GM21447 (cell line): ENCODE results near the gene PDK2.

Experiments
- ATAC-seq: cut with Tn5 transposase; IDR thresholded peaks from one replicate; pipeline ENCODE4 v1.9.1; 2021; ENCODE audit not compliant: unreplicated experiment

The PDK2 gene

GRCh38 chr17:50078430-50078829 is 16.7 kb upstream of the PDK2 start:
- ATAC-seq, result no peak

GRCh38 chr17:50079334-50080095 is 15.6 kb upstream of the PDK2 start:
- ATAC-seq, result no peak

- no peak for ATAC-seq
These were observed 15.1 kb upstream of the PDK2 start for GRCh38 chr17:50080096-50080480.

- no peak for ATAC-seq
These were observed 14.3 kb upstream of the PDK2 start for GRCh38 chr17:50080827-50081226.

- ATAC-seq, result no peak
These were observed 13.4 kb upstream of the PDK2 start for GRCh38 chr17:50081757-50082156.

GRCh38 chr17:50087246-50087911 is 7.8 kb upstream of the PDK2 start:
- ATAC-seq, result no peak

GRCh38 chr17:50087912-50088405 is 7.2 kb upstream of the PDK2 start:
- no peak for ATAC-seq

GRCh38 chr17:50088952-50089825 is 6.0 kb upstream of the PDK2 start:
- no peak for ATAC-seq

- no peak for ATAC-seq
These were observed 5.1 kb upstream of the PDK2 start for GRCh38 chr17:50090071-50090470.

GRCh38 chr17:50090971-50091917 is 3.9 kb upstream of the PDK2 start:
- ATAC-seq, result no peak

- ATAC-seq, result no peak
These were observed 3.2 kb upstream of the PDK2 start for GRCh38 chr17:50091918-50092285.

GRCh38 chr17:50093246-50093645 is 1.9 kb upstream of the PDK2 start:
- ATAC-seq, result no peak

GRCh38 chr17:50093807-50094206 is 1.3 kb upstream of the PDK2 start:
- ATAC-seq, result no peak

- peak; percentile 41 for ATAC-seq
These were observed 853 bp upstream of the PDK2 start for GRCh38 chr17:50094243-50094752.

- no peak for ATAC-seq
These were observed 481 bp downstream of the PDK2 start for GRCh38 chr17:50095626-50096037.

GRCh38 chr17:50096092-50096491 is 941 bp downstream of the PDK2 start:
- no peak for ATAC-seq

GRCh38 chr17:50096758-50097157 is 1.6 kb downstream of the PDK2 start:
- ATAC-seq, result no peak

GRCh38 chr17:50097455-50097854 is 2.3 kb downstream of the PDK2 start:
- no peak for ATAC-seq

- no peak for ATAC-seq
These were observed 2.8 kb downstream of the PDK2 start for GRCh38 chr17:50097926-50098325.

- ATAC-seq, result no peak
These were observed 3.4 kb downstream of the PDK2 start for GRCh38 chr17:50098583-50098982.
